DND-41 (cell line): ENCODE results near the gene ATAD3A.

Experiments used
- ATAC-seq: fragments of 200-7000 bp; cut with Tn5 transposase; 3 replicates; pipeline ENCODE4 v1.9.1; 2021; ENCODE audit warnings: low read depth; ENCODE audit not compliant: insufficient read depth
- DNase-seq: peaks from one replicate; pipeline ENCODE4 v3.0.0-alpha.2; 2020
- H2AFZ ChIP-seq: 2 replicates; pipeline ENCODE4 v1.6.0; 2012; ENCODE audit warnings: low read depth, low read length
- H3K27ac ChIP-seq: 2 replicates; pipeline ENCODE4 v1.5.1; 2012; ENCODE audit warnings: low read length, inconsistent platforms
- H3K27me3 ChIP-seq: fragments of 200-600 bp; sonication (generic); 2 replicates; pipeline ENCODE4 v1.6.0; 2012; ENCODE audit warnings: low read length, mild to moderate bottlenecking, inconsistent platforms; ENCODE audit not compliant: insufficient read depth, poor library complexity
- H3K36me3 ChIP-seq: 2 replicates; pipeline ENCODE4 v1.5.1; 2012; ENCODE audit warnings: low read length, inconsistent platforms; ENCODE audit not compliant: insufficient read depth
- H3K4me1 ChIP-seq: 2 replicates; pipeline ENCODE4 v1.5.1; 2012; ENCODE audit warnings: mild to moderate bottlenecking, low read length; ENCODE audit not compliant: insufficient read depth
- H3K4me2 ChIP-seq: 2 replicates; pipeline ENCODE4 v1.6.0; 2012; ENCODE audit warnings: mild to moderate bottlenecking, moderate library complexity, low read length, inconsistent platforms; ENCODE audit not compliant: insufficient read depth
- H3K4me3 ChIP-seq, 2 experiments: fragments of 200-600 bp in 1 of 2; shearing (Covaris generic) in 1 of 2; 2 replicates each; pipeline ENCODE4 v1.5.1; 2012 to 2016; ENCODE audit warnings: inconsistent platforms in 2 of 2, low read length in 2 of 2, mild to moderate bottlenecking in 2 of 2, low read depth in 1 of 2, moderate library complexity in 1 of 2
- H3K79me2 ChIP-seq: 2 replicates; pipeline ENCODE4 v1.6.0; 2012; ENCODE audit warnings: low read length, inconsistent platforms; ENCODE audit not compliant: insufficient read depth
- H3K9ac ChIP-seq: 2 replicates; pipeline ENCODE4 v1.6.0; 2012; ENCODE audit warnings: low read depth, mild to moderate bottlenecking, inconsistent platforms, low read length, moderate library complexity
- H3K9me3 ChIP-seq: 2 replicates; pipeline ENCODE4 v1.5.1; 2012; ENCODE audit warnings: low read length, moderate library complexity, mild to moderate bottlenecking, inconsistent platforms; ENCODE audit not compliant: insufficient read depth, severe bottlenecking
- H4K20me1 ChIP-seq: 2 replicates; pipeline ENCODE4 v1.6.0; 2012; ENCODE audit warnings: low read length; ENCODE audit not compliant: insufficient read depth
- EZH2 ChIP-seq: IDR thresholded peaks from 3 replicates; pipeline ENCODE4 v1.6.1; 2012; ENCODE audit warnings: borderline replicate concordance, low read depth, mild to moderate bottlenecking, moderate library complexity, low read length, inconsistent platforms; ENCODE audit not compliant: severe bottlenecking
- TF ChIP-seq, protein P1 (sequence below): IDR thresholded peaks from 2 replicates; pipeline ENCODE4 v1.5.1; 2012; ENCODE audit warnings: borderline replicate concordance, low read length, moderate library complexity, mild to moderate bottlenecking; ENCODE audit not compliant: poor library complexity, severe bottlenecking; ENCODE audit errors: extremely low read depth

Gene ATAD3A

DNA sequence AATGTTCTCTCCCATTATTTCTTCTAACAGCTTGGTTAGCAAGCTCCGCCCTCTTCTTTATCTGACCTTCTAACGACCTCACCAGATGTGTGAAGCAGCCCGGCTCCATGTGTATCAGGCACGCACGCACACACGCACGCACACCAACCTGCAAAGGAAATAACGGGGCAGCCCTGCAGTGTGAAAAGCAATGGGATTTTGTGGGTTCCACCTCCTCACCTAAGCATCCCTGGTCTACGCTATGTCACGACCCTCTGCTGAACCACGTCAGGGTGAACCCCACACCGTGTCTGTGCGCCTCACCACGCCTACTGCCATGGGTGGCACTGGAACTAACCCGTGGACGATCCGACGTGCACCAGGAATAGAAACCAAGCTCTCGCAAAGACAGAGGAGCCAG is 52.3 kb downstream of the ATAD3A start:
- H4K20me1 ChIP-seq, result peaks cover 74% of the 10 kb centered on the region
- peaks cover 94% of the 10 kb centered on the region for H3K79me2 ChIP-seq
- H3K4me1 ChIP-seq, result 0 out of 2 replicates have a peak, but pooled peaks cover 2% of the 10 kb centered on the region
- no peak for DNase-seq
- ATAC-seq, result no peak
- peaks cover 84% of the 10 kb centered on the region for H3K36me3 ChIP-seq
- TF ChIP-seq EZH2, result no peak
- TF ChIP-seq, protein P1, sequence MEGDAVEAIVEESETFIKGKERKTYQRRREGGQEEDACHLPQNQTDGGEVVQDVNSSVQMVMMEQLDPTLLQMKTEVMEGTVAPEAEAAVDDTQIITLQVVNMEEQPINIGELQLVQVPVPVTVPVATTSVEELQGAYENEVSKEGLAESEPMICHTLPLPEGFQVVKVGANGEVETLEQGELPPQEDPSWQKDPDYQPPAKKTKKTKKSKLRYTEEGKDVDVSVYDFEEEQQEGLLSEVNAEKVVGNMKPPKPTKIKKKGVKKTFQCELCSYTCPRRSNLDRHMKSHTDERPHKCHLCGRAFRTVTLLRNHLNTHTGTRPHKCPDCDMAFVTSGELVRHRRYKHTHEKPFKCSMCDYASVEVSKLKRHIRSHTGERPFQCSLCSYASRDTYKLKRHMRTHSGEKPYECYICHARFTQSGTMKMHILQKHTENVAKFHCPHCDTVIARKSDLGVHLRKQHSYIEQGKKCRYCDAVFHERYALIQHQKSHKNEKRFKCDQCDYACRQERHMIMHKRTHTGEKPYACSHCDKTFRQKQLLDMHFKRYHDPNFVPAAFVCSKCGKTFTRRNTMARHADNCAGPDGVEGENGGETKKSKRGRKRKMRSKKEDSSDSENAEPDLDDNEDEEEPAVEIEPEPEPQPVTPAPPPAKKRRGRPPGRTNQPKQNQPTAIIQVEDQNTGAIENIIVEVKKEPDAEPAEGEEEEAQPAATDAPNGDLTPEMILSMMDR, result no peak
- H3K9ac ChIP-seq, result no peak overlapping the region
- H3K9me3 ChIP-seq, result no peaks in the 10 kb centered on the region
- no peaks in the 10 kb centered on the region for H3K27me3 ChIP-seq
- H3K4me3 ChIP-seq, result no peak overlapping the region
- no peak overlapping the region for H3K27ac ChIP-seq
- no peak overlapping the region for H2AFZ ChIP-seq
- no peak overlapping the region for H3K4me2 ChIP-seq

DNA sequence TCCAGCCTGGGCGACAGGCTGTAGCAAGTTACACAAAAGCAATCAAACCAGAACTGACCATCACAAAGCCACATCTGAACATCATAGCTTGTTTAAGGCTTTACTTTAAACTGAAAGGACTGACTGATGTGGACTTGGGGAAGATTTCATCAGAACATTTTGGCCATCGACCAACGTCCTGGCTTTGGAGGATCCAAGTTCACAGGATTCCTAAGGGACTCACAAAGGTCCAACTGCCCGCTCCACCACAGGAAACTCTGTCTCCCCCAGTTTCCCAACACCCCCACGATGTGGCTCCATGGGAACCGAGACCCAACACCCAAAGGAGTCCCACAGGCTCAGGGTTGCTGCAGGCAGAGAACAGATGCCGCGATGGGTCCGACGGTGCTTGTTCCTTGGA is 53.4 kb downstream of the ATAD3A start:
- Histone ChIP-seq H3K4me1 (peaks cover 13% of the 10 kb centered on the region; the same call in 1 of the 2 replicates), H3K9ac (no peak overlapping the region), H3K27ac (no peak overlapping the region), H3K9me3 (no peaks in the 10 kb centered on the region), H3K4me2 (no peak overlapping the region), H3K36me3 (peaks cover 85% of the 10 kb centered on the region), H3K27me3 (no peaks in the 10 kb centered on the region), H2AFZ (no peak overlapping the region), H3K4me3 (no peak overlapping the region), H3K79me2 (peaks cover 94% of the 10 kb centered on the region), H4K20me1 (peaks cover 82% of the 10 kb centered on the region)
- TF ChIP-seq, protein P1, result no peak
- TF ChIP-seq EZH2, result no peak
- DNase-seq, result no peak
- no peak for ATAC-seq

DNA sequence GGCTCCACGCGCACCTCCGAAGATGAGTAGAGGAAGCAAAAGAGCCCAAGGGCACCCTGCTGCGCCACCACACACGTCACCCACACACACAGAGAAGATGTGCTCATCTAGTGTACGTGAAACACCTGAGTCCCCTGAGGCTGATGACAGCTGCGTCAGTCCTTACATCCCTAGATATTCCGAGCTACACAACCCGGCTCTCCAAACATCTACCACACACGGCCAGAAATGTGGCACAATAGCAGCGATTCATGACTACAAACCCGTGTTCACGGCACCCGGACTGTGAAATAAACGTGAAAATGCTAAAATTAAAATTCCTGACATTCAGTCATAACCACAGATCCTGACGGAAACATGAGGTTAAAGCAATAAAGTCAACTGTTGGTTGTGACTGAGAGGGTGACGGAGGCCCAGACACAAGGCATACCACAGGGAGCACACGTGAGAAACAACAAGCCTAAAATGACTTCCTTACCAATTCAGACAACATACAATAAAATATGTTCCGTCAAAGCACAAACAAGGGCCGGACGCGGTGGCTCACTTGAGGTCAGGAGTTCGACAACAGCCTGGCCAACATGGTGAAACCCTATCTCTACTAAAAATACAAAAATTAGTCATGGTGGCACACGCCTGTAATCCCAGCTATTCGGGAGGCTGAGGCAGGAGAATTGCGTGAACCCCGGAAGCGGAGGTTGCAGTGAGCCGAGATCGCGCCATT is 55.4 kb downstream of the ATAD3A start:
- H3K9ac ChIP-seq, result no peak overlapping the region
- peaks cover 75% of the 10 kb centered on the region for H3K36me3 ChIP-seq
- TF ChIP-seq, protein P1, result no peak
- no peak for TF ChIP-seq EZH2
- H3K4me2 ChIP-seq, result no peak overlapping the region
- peaks cover 82% of the 10 kb centered on the region for H4K20me1 ChIP-seq
- no peak for DNase-seq
- H3K4me3 ChIP-seq, result no peak overlapping the region
- no peaks in the 10 kb centered on the region for H3K9me3 ChIP-seq
- no peak overlapping the region for H3K27ac ChIP-seq
- peaks cover 99% of the 10 kb centered on the region for H3K79me2 ChIP-seq
- H3K4me1 ChIP-seq, result peaks cover 25% of the 10 kb centered on the region; the same call in 1 of the 2 replicates
- ATAC-seq, result no peak
- H3K27me3 ChIP-seq, result no peaks in the 10 kb centered on the region
- H2AFZ ChIP-seq, result no peak overlapping the region
